T-helper 2 cell (primary cell): ENCODE results near the gene FANCI.
A peak's percentile ranks its signal among the peaks of the same experiment; 100 is the strongest.
"Not testable (repeated sequence)": the region's sequence is repeated elsewhere in the genome, so short reads cannot be mapped to it uniquely, and the experiment has no call there.

ENCODE experiments used
- DNase-seq, 5 experiments: peaks; one replicate each; pipeline versions ENCODE4 v3.0.0 to v3.0.0-alpha.2; 2012 to 2022

Gene FANCI

DNA sequence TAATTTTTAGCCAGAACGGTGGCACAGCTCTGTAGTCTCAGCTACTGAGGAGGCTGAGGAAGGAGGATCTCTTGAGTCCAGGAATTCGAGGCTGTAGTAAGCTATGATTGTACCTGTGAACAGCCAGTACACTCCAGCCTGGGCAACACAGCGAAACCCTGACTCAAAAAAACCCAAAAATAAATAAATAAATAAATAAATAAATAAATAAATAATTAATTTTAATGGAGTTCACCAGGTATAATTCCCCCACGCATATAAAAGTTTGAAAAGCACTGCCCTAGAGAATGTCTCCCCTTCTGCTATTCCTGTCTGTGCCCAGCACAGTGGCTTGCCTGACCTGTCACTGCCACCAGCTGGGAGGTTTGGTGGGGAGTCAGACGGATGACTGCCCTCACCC lies 18.2 kb upstream of the FANCI start:
- DNase-seq = no peak

DNA sequence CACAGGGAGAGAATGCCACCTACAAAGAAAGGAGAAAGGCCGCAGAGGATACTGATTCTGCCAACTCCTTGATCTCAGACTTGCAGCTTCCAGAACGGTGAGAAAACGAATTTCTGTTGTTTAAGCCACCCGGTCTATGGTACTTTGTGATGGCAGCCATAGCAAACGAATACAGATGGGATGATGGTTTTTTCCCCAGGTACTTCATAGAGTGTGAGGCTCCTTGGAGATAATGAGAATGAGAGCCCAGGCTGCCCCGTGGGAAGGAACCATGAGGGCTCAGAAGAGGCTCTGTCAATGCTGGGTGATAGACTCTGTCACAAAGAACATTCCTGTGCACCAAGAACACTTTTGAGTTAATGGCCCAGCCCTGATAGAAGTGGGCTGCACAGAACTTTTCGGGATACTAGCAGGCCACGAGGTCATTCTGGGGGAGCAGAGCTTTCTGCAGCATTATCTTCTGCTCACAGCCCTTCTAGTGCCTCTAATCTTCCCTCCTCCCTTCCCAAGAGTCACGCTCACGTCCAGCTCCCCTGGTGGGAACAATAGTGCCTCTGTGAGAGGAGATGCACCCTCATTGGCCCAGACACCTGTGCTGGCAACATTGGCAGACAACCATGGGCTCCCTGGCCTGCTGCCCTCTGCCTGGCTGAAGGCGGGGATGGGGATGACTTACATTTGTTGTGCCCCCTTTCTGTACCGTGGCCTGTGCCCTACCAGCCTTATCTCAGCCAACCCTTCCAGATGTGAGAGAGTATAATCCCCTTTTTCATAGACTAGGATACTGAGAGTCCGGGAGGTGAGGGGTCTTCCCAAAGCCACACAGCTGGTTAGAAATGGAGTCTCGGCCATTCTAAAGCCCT lies 17.2 kb upstream of the FANCI start:
- DNase-seq = no peak

DNA sequence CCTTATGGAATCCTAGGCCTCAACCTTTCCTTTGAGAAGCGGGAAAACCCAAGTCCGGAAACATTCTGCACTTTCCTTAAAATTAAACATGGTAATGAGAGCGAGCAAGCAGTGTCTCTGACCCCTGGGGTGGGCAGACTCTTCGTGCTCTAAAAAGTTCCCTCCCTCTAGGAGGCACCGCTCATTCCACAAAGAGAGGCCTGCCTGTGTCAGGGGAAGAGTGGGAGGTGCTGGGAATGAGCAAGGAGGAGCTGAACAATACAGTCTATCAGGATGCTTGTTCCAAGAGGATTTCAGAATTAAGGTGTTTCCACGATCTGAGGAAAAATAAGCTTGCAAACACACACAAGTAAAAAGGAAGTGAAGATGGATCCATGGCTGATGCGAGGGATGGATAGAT lies 16.4 kb upstream of the FANCI start:
- DNase-seq = no peak

- no peak for DNase-seq
Observed at GRCh38 chr15:89230277-89230676, 13.5 kb upstream of the FANCI start.

GRCh38 chr15:89231832-89232231 lies 11.9 kb upstream of the FANCI start:
- no peak for DNase-seq

GRCh38 chr15:89239883-89240810 lies 3.6 kb upstream of the FANCI start:
- not testable (repeated sequence) for DNase-seq

DNA sequence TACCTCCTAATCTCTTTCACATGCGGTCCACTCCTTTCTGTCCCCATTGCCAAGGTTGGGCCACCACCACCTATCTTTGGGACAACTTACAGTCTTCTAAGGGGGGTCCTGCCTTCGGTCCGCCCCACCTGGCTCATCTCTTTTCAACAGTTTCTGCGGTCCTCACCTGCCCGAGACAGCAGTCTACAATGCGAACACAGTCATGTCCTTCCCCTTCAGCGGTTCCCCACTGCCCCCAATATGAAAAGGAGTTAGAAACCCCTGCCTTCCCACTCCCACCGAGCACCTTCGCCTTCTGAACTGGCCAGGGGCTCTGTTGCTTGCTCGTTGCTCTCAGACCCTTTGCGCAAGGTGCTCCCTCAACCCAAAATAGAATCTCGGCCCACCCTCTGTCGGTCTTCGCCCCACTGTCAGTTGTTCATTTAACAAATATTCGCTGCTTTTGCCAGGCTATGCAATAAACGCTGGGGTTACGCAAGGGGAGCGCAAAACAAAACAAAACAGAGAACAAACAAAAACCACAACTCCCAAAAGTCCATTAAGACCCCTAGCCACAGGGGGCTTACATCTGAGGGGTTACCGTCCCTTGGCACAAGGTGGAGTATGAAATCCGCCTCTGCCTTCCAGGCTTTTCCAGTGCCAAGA lies 611 bp upstream of the FANCI start:
- DNase-seq = no peak

DNA sequence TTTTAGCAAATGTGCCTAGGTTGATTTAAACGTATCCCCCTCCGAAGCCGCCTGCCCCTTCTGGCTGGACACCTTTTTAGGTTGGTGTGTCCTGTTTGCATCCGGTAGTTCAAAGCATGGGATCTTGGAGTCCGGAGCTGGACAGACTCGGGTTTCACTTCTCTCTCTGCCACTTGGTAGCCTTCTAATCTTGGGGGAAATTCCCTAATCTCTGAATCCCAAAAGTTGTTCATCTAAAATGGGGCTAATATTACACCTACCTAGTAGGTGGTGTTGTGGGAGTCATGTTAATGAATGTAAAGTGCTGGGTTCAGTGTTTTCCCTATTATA lies 760 bp downstream of the FANCI start:
- DNase-seq = no peak

DNA sequence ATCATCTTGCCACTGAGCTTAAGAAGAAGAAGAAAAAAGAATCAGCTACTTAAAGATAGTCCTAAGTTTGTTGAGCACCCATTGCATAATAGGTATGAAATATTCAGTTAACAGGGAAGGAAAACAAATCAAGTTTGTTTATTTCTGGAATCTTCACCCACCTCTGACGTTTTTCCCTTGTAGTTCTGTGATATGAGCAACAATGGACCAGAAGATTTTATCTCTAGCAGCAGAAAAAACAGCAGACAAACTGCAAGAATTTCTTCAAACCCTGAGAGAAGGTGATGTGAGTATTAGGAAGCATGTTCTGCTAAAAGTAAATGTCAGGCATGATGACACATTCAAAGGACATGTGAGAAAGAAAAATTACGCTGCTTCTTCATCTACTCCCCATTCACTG lies 3.7 kb downstream of the FANCI start:
- DNase-seq = no peak

GRCh38 chr15:89248584-89248983 lies 4.8 kb downstream of the FANCI start:
- no peak for DNase-seq

DNA sequence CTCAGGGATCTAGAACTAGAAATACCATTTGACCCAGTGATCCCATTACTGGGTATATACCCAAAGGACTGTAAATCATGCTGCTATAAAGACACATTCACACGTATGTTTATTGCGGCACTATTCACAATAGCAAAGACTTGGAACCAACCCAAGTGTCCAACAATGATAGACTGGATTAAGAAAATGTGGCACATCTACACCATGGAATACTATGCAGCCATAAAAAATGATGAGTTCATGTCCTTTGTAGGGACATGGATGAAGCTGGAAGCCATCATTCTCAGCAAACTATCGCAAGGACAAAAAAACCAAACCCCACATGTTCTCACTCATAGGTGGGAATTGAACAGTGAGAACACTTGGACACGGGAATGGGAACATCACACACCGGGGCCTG lies 6.4 kb downstream of the FANCI start:
- not testable (repeated sequence) for DNase-seq

DNA sequence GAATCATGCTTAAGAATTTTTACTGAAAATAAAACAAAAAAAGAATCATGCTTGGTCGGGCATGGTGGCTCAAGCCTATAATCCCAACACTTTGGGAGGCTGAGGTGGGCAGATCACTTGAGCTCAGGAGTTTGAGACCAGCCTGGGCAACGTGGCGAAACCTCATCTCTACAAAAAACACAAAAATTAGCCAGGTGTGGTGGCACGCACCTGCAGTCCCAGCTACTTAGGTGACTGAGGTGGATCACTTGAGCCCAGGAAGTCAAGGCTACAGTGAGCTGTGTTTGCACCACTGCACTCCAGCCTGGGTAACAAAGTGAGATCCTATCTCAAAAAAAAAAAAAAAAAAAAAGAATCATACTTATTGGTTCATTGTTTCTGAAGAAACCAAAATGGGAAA lies 33.5 kb downstream of the FANCI start:
- DNase-seq = peak in 1 of 5 experiments; percentile 10

GRCh38 chr15:89278307-89278706 lies 34.5 kb downstream of the FANCI start:
- no peak for DNase-seq

GRCh38 chr15:89282631-89283030 lies 38.9 kb downstream of the FANCI start:
- DNase-seq = no peak

DNA sequence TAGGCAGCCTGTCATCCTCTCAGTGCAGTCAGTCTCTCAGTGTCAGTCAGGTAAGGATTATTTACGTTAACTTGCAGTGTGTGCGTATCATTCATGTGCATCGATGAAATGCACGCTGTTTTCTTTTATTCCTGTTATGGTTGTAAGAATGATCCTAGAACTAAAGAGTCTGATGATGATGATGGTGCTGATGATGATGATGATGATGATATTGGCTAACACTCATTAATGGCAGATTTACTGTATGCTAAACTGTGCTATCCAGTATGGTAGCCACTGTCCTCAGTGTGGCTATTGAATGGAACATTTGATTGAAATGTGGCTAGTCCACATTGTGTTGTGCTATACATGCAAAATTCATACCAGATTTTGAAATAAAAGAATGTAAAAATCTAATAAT lies 39.4 kb downstream of the FANCI start:
- DNase-seq = no peak

- no peak for DNase-seq
Observed at GRCh38 chr15:89291934-89292438, 48.2 kb downstream of the FANCI start.

DNA sequence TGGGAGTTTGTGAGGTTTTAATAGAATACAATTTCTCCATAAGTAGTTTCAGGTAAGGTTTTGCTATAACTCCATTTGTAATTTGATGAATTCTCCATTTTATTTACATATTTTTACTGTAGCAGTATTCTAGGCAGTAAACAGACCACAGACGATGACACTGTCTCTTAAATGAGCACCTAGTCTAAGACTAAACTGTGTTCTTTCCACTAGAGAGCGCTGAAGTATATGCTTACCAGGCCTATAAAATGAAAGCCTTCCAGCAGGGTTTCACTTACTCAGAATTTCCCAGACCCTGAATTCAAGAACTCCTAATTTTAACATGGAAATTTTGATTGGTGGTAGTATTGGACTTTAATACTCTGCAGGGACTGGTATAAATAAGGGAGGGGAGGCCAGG lies 49.2 kb downstream of the FANCI start:
- DNase-seq = peak in 1 of 5 experiments; percentile 22

- DNase-seq = peak in 1 of 5 experiments; percentile 20
Observed at GRCh38 chr15:89299896-89300295, 56.1 kb downstream of the FANCI start.

DNA sequence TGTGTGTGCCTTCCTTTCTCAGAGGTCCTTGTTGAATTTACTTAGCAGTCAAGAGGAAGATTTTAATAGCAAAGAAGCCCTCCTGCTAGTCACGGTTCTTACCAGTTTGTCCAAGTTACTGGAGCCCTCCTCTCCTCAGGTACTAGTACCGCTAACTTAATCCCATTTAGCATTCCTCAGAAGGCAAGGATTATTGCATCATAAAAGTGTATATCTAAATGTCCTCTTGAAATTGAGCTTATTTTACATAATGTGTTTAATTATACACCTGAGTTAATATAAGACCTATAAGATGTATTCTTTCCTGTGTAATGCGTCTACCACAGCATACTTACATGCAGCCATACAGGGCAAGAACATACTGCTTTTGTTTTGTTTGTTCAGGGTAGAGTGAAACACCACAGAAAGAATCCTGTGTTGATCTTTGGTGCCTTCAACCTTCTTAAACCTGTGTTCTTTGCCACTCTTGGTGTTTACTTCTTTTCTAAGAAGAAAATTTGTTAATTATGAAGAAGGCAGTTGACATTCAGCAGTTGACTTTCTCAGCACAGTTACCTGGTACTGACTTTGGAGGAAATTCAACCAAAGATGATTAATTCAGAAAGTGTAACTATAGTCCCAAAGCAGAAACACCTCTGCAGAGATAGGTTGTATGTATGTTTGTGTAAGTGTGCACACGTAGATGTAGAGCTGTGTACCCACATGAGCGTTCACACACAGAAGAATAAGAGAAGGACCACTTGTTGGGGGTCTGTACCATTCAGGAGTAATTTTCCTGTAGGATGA lies 57.7 kb downstream of the FANCI start:
- peak in 1 of 5 experiments; percentile 80 for DNase-seq

- DNase-seq = no peak
Observed at GRCh38 chr15:89303986-89304385, 60.2 kb downstream of the FANCI start.

DNA sequence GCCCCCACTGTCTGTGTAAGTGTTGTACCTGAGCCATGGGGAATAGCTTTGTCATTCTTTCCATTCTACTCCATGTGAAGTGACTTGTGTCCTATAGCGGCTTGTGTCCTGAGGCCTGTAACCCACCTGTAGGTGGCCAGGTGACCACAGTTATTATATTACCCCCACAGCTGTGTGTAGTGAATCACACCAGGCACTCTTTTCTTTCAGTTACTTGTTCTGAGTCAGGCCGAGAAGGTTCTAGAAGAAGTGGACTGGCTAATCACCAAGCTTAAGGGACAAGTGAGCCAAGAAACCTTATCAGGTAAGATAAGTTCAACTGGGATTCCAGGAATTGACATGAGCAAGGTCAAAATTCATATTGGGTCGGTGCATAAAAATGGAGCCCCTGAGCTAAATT lies 61.6 kb downstream of the FANCI start:
- no peak for DNase-seq

- DNase-seq = no peak
Observed at GRCh38 chr15:89307046-89307587, 63.3 kb downstream of the FANCI start.
